Endothelial cell of umbilical vein (primary cell): ENCODE data around the gene DLGAP4. TPM values are rescaled to one million over a fixed set of nuclear protein-coding genes. Genes with fewer than 3 reads are reported as not detected.

Experiments
- BruUV-seq: library from RNA; stranded (reverse); fragments of 400-500 nt; replicated peaks from 2 replicates; lab custom pipeline; 2021; lab: Mats Ljungman, UMichigan
- CTCF ChIA-PET: fragments of 300-600, 350-600 bp; sonication (Branson Sonifier 250); formaldehyde crosslinking; loops from one replicate; lab custom pipeline; 2021; ENCODE audit warnings: antibody characterized with exemption, inconsistent platforms; lab: Charles Lee
- POLR2A ChIA-PET: fragments of 300-600, 350-600 bp; sonication (Branson Sonifier 250); formaldehyde crosslinking; loops from one replicate; lab custom pipeline; 2021; ENCODE audit warnings: antibody characterized with exemption, inconsistent platforms; lab: Charles Lee
- DNase-seq: peaks from one replicate; pipeline ENCODE4 v3.0.0-alpha.2; 2011; ENCODE audit warnings: low read depth, low spot score
- FAIRE-seq: peaks from 2 replicates; lab custom pipeline; 2011; peaks lifted over from hg19 to GRCh38; lab: Jason Lieb, UNC
- H2AFZ ChIP-seq: 2 replicates; pipeline ENCODE4 v1.6.0; 2012; ENCODE audit warnings: low read depth, low read length, control low read depth, inconsistent platforms
- H3K27ac ChIP-seq: 2 replicates; pipeline ENCODE4 v1.5.1; 2011; ENCODE audit warnings: low read depth, mild to moderate bottlenecking, control low read depth, low read length, moderate library complexity; ENCODE audit not compliant: insufficient read depth
- H3K27me3 ChIP-seq, 2 experiments: 2 replicates each; pipeline versions ENCODE4 v1.6.0 to v1.6.1; 2011; ENCODE audit warnings: low read length in 2 of 2, mixed read lengths in 1 of 2; ENCODE audit not compliant: control insufficient read depth in 2 of 2, insufficient read depth in 2 of 2
- H3K36me3 ChIP-seq, 2 experiments: 2 replicates in 1 of 2; 3 replicates in 1 of 2; pipeline ENCODE4 v1.5.1; 2011; ENCODE audit warnings: low read length in 2 of 2, mild to moderate bottlenecking in 1 of 2, moderate library complexity in 1 of 2; ENCODE audit not compliant: control insufficient read depth in 2 of 2, insufficient read depth in 2 of 2; ENCODE audit errors: extremely low read depth in 1 of 2
- H3K4me1 ChIP-seq: 3 replicates; pipeline ENCODE4 v1.5.1; 2011; ENCODE audit warnings: mild to moderate bottlenecking, low read length; ENCODE audit not compliant: control insufficient read depth, insufficient read depth; ENCODE audit errors: extremely low read depth
- H3K4me2 ChIP-seq: 2 replicates; pipeline ENCODE4 v1.6.1; 2011; ENCODE audit warnings: low read length, control low read depth, mixed read lengths; ENCODE audit not compliant: insufficient read depth
- H3K4me3 ChIP-seq, 3 experiments: fragments of 200-600 bp in 1 of 3; sonication (generic), shearing (Covaris generic) in 1 of 3; replicated peaks in 1 of 3; 2 replicates each; pipeline ENCODE4 v1.5.1; 2011 to 2016; ENCODE audit warnings: control low read depth in 3 of 3, low read length in 3 of 3, mild to moderate bottlenecking in 2 of 3, inconsistent platforms in 1 of 3, low read depth in 1 of 3, moderate library complexity in 1 of 3; ENCODE audit not compliant: insufficient read depth in 1 of 3
- H3K79me2 ChIP-seq: 2 replicates; pipeline ENCODE4 v1.6.0; 2012; ENCODE audit warnings: low read length, inconsistent platforms; ENCODE audit not compliant: control insufficient read depth, insufficient read depth
- H3K9ac ChIP-seq: replicated peaks from 2 replicates; pipeline ENCODE3; 2011; ENCODE audit warnings: low read length, control low read depth; ENCODE audit not compliant: insufficient read depth; ENCODE audit errors: extremely low read depth
- H3K9me1 ChIP-seq: replicated peaks from 3 replicates; pipeline ENCODE4 v1.6.0; 2011; ENCODE audit warnings: mild to moderate bottlenecking, low read length; ENCODE audit not compliant: control insufficient read depth, insufficient read depth; ENCODE audit errors: extremely low read depth
- H3K9me3 ChIP-seq: replicated peaks from 2 replicates; pipeline ENCODE4 v1.5.1; 2012; ENCODE audit warnings: low read length, inconsistent platforms; ENCODE audit not compliant: control insufficient read depth, insufficient read depth
- H4K20me1 ChIP-seq: replicated peaks from 2 replicates; pipeline ENCODE3; 2011; ENCODE audit warnings: mild to moderate bottlenecking, low read length; ENCODE audit not compliant: control insufficient read depth, insufficient read depth; ENCODE audit errors: extremely low read depth
- POLR2AphosphoS5 ChIP-seq: IDR thresholded peaks from 2 replicates; pipeline ENCODE4 v1.6.1; 2012; ENCODE audit warnings: low read depth, mild to moderate bottlenecking, control low read depth, low read length, moderate library complexity; ENCODE audit not compliant: insufficient read depth
- dilution Hi-C: fragments of 300-500 bp; cut with MboI; formaldehyde crosslinking; loops from one replicate; pipeline ENCODE4 v1.15.0; 2019; ENCODE audit warnings: low sequenced_read_pairs; ENCODE audit not compliant: extremely low pct_ligation_motif_present
- intact Hi-C: fragments of 100-400 bp; cut with micrococcal nuclease; formaldehyde crosslinking; loops from one replicate; pipeline ENCODE4 v1.10.0; 2022
- polyA plus RNA-seq, 4 experiments: library from polyadenylated mRNA; depleted of rRNA in 3 of 4; stranded (reverse) in 3 of 4; unstranded in 1 of 4; fragments of >200 nt; gene quantifications; 2 replicates each; pipeline versions ENCODE4 v1.2.1 to v1.2.3, GENCODE V29; 2011 to 2012; ENCODE audit warnings: missing spikeins in 1 of 4
- total RNA-seq: library from RNA; stranded (reverse); gene quantifications from 2 replicates; pipeline ENCODE4 v1.2.3, GENCODE V29; 2021
- TF ChIP-seq, protein P1 (sequence below), 2 donors: IDR thresholded peaks; 1 replicate in 1 of 2; 2 replicates in 1 of 2; pipeline ENCODE4 v1.5.1; 2011; ENCODE audit warnings: low read length in 2 of 2, mild to moderate bottlenecking in 2 of 2, moderate library complexity in 2 of 2, control low read depth in 1 of 2, inconsistent platforms in 1 of 2, low read depth in 1 of 2; ENCODE audit not compliant: insufficient read depth in 1 of 2; ENCODE audit errors: extremely low read depth in 1 of 2

The DLGAP4 gene
- total and polyA plus RNA-seq, 2 donors (not counting 3 experiments of a cell fraction or from before 2014, with no cell fraction given): 57.5 to 125 TPM

DNA sequence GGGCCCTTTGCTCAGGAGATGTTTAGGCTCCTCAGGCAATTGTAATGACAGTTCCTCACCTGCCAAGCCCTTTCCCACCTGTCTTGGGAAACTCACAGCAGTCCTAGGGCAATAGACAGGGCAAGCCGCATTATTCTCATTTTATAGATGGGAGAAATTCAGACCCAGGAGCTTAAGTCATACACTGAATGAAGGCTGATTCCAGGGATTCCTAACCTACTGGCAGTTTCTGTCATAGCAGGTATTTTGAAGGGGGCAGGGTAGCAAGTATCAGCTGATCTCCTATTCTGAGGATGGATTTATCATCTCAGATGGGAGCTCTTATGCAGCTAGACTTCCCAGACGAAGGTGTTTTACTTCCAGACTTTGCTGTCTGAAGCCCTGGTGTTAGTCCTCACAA lies 173.8 kb downstream of the DLGAP4 start:
- Histone ChIP-seq H3K9me1 (no peaks in the 10 kb centered on the region), H4K20me1 (peaks cover 2% of the 10 kb centered on the region), H3K9ac (no peak overlapping the region), H3K4me3 (no peak overlapping the region), H3K27ac (no peak overlapping the region), H3K79me2 (peaks cover 90% of the 10 kb centered on the region), H3K36me3 (peaks cover 0 to 7% of the 10 kb centered on the region in 2 experiments), H2AFZ (no peak overlapping the region), H3K9me3 (no peaks in the 10 kb centered on the region), H3K4me1 (peaks cover 16% of the 10 kb centered on the region), H3K27me3 (no peaks in the 10 kb centered on the region), H3K4me2 (no peak overlapping the region)
- BruUV-seq: no TSS peak
- dilution Hi-C loops: no loop called here
- intact Hi-C loops: no loop called here
- POLR2A ChIA-PET: interaction anchor here (1.3 kb wide), 1 partner anchor 11 kb away, joined by 3 read pairs; no protein-coding TSS in a partner anchor
- DNase-seq: no peak
- FAIRE-seq: no peak
- CTCF ChIA-PET: interaction anchor here (0.8 to 1.1 kb wide), 2 partner anchors 21 to 40 kb away, joined by 3 read pairs; no protein-coding TSS in a partner anchor
- peak; percentile 4 for TF ChIP-seq POLR2AphosphoS5
- TF ChIP-seq, protein P1, sequence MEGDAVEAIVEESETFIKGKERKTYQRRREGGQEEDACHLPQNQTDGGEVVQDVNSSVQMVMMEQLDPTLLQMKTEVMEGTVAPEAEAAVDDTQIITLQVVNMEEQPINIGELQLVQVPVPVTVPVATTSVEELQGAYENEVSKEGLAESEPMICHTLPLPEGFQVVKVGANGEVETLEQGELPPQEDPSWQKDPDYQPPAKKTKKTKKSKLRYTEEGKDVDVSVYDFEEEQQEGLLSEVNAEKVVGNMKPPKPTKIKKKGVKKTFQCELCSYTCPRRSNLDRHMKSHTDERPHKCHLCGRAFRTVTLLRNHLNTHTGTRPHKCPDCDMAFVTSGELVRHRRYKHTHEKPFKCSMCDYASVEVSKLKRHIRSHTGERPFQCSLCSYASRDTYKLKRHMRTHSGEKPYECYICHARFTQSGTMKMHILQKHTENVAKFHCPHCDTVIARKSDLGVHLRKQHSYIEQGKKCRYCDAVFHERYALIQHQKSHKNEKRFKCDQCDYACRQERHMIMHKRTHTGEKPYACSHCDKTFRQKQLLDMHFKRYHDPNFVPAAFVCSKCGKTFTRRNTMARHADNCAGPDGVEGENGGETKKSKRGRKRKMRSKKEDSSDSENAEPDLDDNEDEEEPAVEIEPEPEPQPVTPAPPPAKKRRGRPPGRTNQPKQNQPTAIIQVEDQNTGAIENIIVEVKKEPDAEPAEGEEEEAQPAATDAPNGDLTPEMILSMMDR (IDR thresholded peaks at IDR 0.05; ENCODE audit: extremely low read depth in 1 of 2, insufficient read depth in 1 of 2, low read depth in 1 of 2, low read length in 2 of 2): no peak

DNA sequence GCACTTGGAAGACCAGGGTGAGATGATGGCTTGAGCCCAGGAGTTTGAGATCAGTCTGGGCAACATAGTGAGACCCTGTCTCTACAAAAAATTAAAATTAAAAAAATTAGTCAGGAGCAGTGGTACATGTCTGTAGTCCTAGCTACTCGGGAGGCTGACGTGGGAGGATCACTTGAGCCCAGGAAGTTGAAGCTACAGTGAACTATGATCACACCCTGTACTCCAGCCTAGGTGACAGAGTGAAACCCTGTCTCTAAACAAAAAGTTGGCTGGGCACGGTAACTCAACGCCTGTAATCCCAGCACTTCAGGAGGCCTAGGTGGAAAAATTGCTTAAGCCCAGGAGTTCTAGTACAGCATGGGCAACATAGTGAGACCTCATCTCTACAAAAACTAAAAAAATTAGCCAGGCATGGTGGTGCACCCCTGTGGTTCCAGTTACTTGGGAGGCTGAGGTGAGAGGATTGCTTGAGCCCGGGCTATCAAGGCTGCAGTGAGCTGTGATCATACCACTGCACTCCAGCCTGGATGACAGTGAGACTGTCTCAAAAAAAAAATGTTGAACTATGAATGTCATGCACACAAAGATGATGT lies 174.4 kb downstream of the DLGAP4 start:
- intact Hi-C loops: no loop called here
- dilution Hi-C loops: no loop called here
- no peak for TF ChIP-seq POLR2AphosphoS5

More for the DNA sequence above, 174.4 kb downstream of the DLGAP4 start:
- Histone ChIP-seq H3K9ac (no peak overlapping the region), H3K4me2 (no peak overlapping the region), H3K4me1 (peaks cover 16% of the 10 kb centered on the region), H3K27ac (no peak overlapping the region), H3K36me3 (peaks cover 0 to 9% of the 10 kb centered on the region in 2 experiments), H3K9me3 (no peaks in the 10 kb centered on the region), H3K27me3 (no peaks in the 10 kb centered on the region), H4K20me1 (peaks cover 2% of the 10 kb centered on the region), H2AFZ (no peak overlapping the region), H3K79me2 (peaks cover 94% of the 10 kb centered on the region), H3K4me3 (no peak overlapping the region), H3K9me1 (no peaks in the 10 kb centered on the region)
- ChIA-PET CTCF (interaction anchor here (0.8 to 1.1 kb wide), 2 partner anchors 20 to 41 kb away, joined by 3 read pairs; no protein-coding TSS in a partner anchor), POLR2A (interaction anchor here (1.3 kb wide), 1 partner anchor 10 kb away, joined by 3 read pairs; no protein-coding TSS in a partner anchor)
- no peak for DNase-seq
- no TSS peak for BruUV-seq
- no peak for FAIRE-seq
